DND-41 (cell line): Measurements from ENCODE around the gene UTP14C.
"Not testable (repeated sequence)": the region's sequence is repeated elsewhere in the genome, so short reads cannot be mapped to it uniquely, and the experiment has no call there.

ENCODE experiments used
- ATAC-seq: fragments of 200-7000 bp; cut with Tn5 transposase; 3 replicates; pipeline ENCODE4 v1.9.1; 2021; ENCODE audit warnings: low read depth; ENCODE audit not compliant: insufficient read depth
- DNase-seq: peaks from one replicate; pipeline ENCODE4 v3.0.0-alpha.2; 2020
- H2AFZ ChIP-seq: 2 replicates; pipeline ENCODE4 v1.6.0; 2012; ENCODE audit warnings: low read depth, low read length
- H3K27ac ChIP-seq: 2 replicates; pipeline ENCODE4 v1.5.1; 2012; ENCODE audit warnings: low read length, inconsistent platforms
- H3K27me3 ChIP-seq: fragments of 200-600 bp; sonication (generic); 2 replicates; pipeline ENCODE4 v1.6.0; 2012; ENCODE audit warnings: low read length, mild to moderate bottlenecking, inconsistent platforms; ENCODE audit not compliant: insufficient read depth, poor library complexity
- H3K36me3 ChIP-seq: 2 replicates; pipeline ENCODE4 v1.5.1; 2012; ENCODE audit warnings: low read length, inconsistent platforms; ENCODE audit not compliant: insufficient read depth
- H3K4me1 ChIP-seq: 2 replicates; pipeline ENCODE4 v1.5.1; 2012; ENCODE audit warnings: mild to moderate bottlenecking, low read length; ENCODE audit not compliant: insufficient read depth
- H3K4me2 ChIP-seq: 2 replicates; pipeline ENCODE4 v1.6.0; 2012; ENCODE audit warnings: mild to moderate bottlenecking, moderate library complexity, low read length, inconsistent platforms; ENCODE audit not compliant: insufficient read depth
- H3K4me3 ChIP-seq, 2 experiments: fragments of 200-600 bp in 1 of 2; shearing (Covaris generic) in 1 of 2; 2 replicates each; pipeline ENCODE4 v1.5.1; 2012 to 2016; ENCODE audit warnings: inconsistent platforms in 2 of 2, low read length in 2 of 2, mild to moderate bottlenecking in 2 of 2, low read depth in 1 of 2, moderate library complexity in 1 of 2
- H3K79me2 ChIP-seq: 2 replicates; pipeline ENCODE4 v1.6.0; 2012; ENCODE audit warnings: low read length, inconsistent platforms; ENCODE audit not compliant: insufficient read depth
- H3K9ac ChIP-seq: 2 replicates; pipeline ENCODE4 v1.6.0; 2012; ENCODE audit warnings: low read depth, mild to moderate bottlenecking, inconsistent platforms, low read length, moderate library complexity
- H3K9me3 ChIP-seq: 2 replicates; pipeline ENCODE4 v1.5.1; 2012; ENCODE audit warnings: low read length, moderate library complexity, mild to moderate bottlenecking, inconsistent platforms; ENCODE audit not compliant: insufficient read depth, severe bottlenecking
- H4K20me1 ChIP-seq: 2 replicates; pipeline ENCODE4 v1.6.0; 2012; ENCODE audit warnings: low read length; ENCODE audit not compliant: insufficient read depth
- CTCF ChIP-seq: IDR thresholded peaks from 2 replicates; pipeline ENCODE4 v1.5.1; 2012; ENCODE audit warnings: borderline replicate concordance, low read length, moderate library complexity, mild to moderate bottlenecking; ENCODE audit not compliant: poor library complexity, severe bottlenecking; ENCODE audit errors: extremely low read depth
- EZH2 ChIP-seq: IDR thresholded peaks from 3 replicates; pipeline ENCODE4 v1.6.1; 2012; ENCODE audit warnings: borderline replicate concordance, low read depth, mild to moderate bottlenecking, moderate library complexity, low read length, inconsistent platforms; ENCODE audit not compliant: severe bottlenecking

The UTP14C gene

GRCh38 chr13:52029569-52029968 is 5.1 kb downstream of the UTP14C start:
- Histone ChIP-seq H3K9me3 (no peaks in the 10 kb centered on the region), H3K79me2 (peaks cover 4% of the 10 kb centered on the region), H3K4me1 (no peaks in the 10 kb centered on the region), H3K9ac (no peak overlapping the region), H3K36me3 (peaks cover 29% of the 10 kb centered on the region; the same call in 1 of the 2 replicates), H3K4me2 (no peak overlapping the region), H3K27me3 (no peaks in the 10 kb centered on the region), H2AFZ (no peak overlapping the region), H3K27ac (no peak overlapping the region), H3K4me3 (no peak overlapping the region), H4K20me1 (peaks cover 15% of the 10 kb centered on the region)
- ATAC-seq: no peak
- DNase-seq: no peak
- TF ChIP-seq CTCF: no peak

GRCh38 chr13:52030401-52030800 is 5.9 kb downstream of the UTP14C start:
- not testable (repeated sequence) for DNase-seq, H2AFZ ChIP-seq, H3K27me3 ChIP-seq, H3K4me1 ChIP-seq, H3K79me2 ChIP-seq, H3K27ac ChIP-seq, H3K9me3 ChIP-seq, ATAC-seq, H3K4me2 ChIP-seq, H3K4me3 ChIP-seq, H3K9ac ChIP-seq
- Histone ChIP-seq H3K36me3 (peaks cover 22% of the 10 kb centered on the region; the same call in 1 of the 2 replicates), H4K20me1 (peaks cover 15% of the 10 kb centered on the region)

- H3K27ac ChIP-seq: no peak overlapping the region
- no peaks in the 10 kb centered on the region for H3K9me3 ChIP-seq
- peaks cover 2% of the 10 kb centered on the region; the same call in 1 of the 2 replicates for H3K36me3 ChIP-seq
- no peak overlapping the region for H3K4me3 ChIP-seq
- no peak overlapping the region for H3K4me2 ChIP-seq
- no peak overlapping the region for H2AFZ ChIP-seq
- no peaks in the 10 kb centered on the region for H3K4me1 ChIP-seq
- ATAC-seq: no peak
- no peak overlapping the region for H3K9ac ChIP-seq
- no peak for DNase-seq
- TF ChIP-seq EZH2 (no peak), CTCF (no peak)
- H3K27me3 ChIP-seq: no peaks in the 10 kb centered on the region
- peaks cover 4% of the 10 kb centered on the region; the same call in 1 of the 2 replicates for H4K20me1 ChIP-seq
- H3K79me2 ChIP-seq: no peaks in the 10 kb centered on the region
Observed at GRCh38 chr13:52033039-52033438, 8.5 kb downstream of the UTP14C start.

GRCh38 chr13:52034616-52035226 is 10.2 kb downstream of the UTP14C start:
- no peak overlapping the region for H3K27ac ChIP-seq
- DNase-seq (no peak), ATAC-seq (no peak)
- no peak overlapping the region for H3K4me2 ChIP-seq
- H3K4me3 ChIP-seq: no peak overlapping the region
- TF ChIP-seq CTCF (no peak), EZH2 (no peak)
- no peaks in the 10 kb centered on the region for H3K27me3 ChIP-seq
- no peaks in the 10 kb centered on the region for H3K4me1 ChIP-seq
- peaks cover 4% of the 10 kb centered on the region; the same call in 1 of the 2 replicates for H4K20me1 ChIP-seq
- no peaks in the 10 kb centered on the region for H3K9me3 ChIP-seq
- no peak overlapping the region for H2AFZ ChIP-seq
- no peaks in the 10 kb centered on the region for H3K79me2 ChIP-seq
- no peaks in the 10 kb centered on the region for H3K36me3 ChIP-seq
- no peak overlapping the region for H3K9ac ChIP-seq
